H9 (cell line): Measurements from ENCODE around the gene FEV. TPM values are rescaled to one million over a fixed set of nuclear protein-coding genes. Genes with fewer than 3 reads are reported as not detected.

Source experiments
- DNase-seq: peaks from one replicate; pipeline ENCODE4 v3.0.0-alpha.2; 2017
- H2AFZ ChIP-seq: one replicate; pipeline ENCODE4 v1.6.1; 2013; ENCODE audit warnings: mild to moderate bottlenecking, low read length, control low read depth, moderate library complexity
- H2AK5ac ChIP-seq: 2 replicates; pipeline ENCODE4 v1.6.1; 2013; ENCODE audit warnings: low read length, control low read depth, mixed read lengths; ENCODE audit not compliant: insufficient read length
- H2BK120ac ChIP-seq: one replicate; pipeline ENCODE4 v1.6.1; 2013; ENCODE audit warnings: low read depth, mild to moderate bottlenecking, low read length, control low read depth, inconsistent platforms; ENCODE audit not compliant: poor library complexity, severe bottlenecking
- H2BK12ac ChIP-seq: 2 replicates; pipeline ENCODE4 v1.6.1; 2013; ENCODE audit warnings: low read length, control low read depth, mixed read lengths, low read depth; ENCODE audit not compliant: insufficient read length
- H2BK15ac ChIP-seq: 2 replicates; pipeline ENCODE4 v1.6.1; 2013; ENCODE audit warnings: low read depth, low read length, control low read depth
- H2BK20ac ChIP-seq: one replicate; pipeline ENCODE4 v1.6.1; 2013; ENCODE audit warnings: low read depth, mild to moderate bottlenecking, low read length, control low read depth, inconsistent platforms; ENCODE audit not compliant: poor library complexity, severe bottlenecking
- H2BK5ac ChIP-seq: 2 replicates; pipeline ENCODE4 v1.6.1; 2013; ENCODE audit warnings: low read length, control low read depth, mixed read lengths; ENCODE audit not compliant: insufficient read length
- H3K14ac ChIP-seq: 2 replicates; pipeline ENCODE4 v1.6.1; 2013; ENCODE audit warnings: low read length, control low read depth; ENCODE audit not compliant: insufficient read depth
- H3K18ac ChIP-seq: 2 replicates; pipeline ENCODE4 v1.6.1; 2013; ENCODE audit warnings: low read depth, mild to moderate bottlenecking, mixed read lengths, low read length, control low read depth; ENCODE audit not compliant: insufficient read length
- H3K23ac ChIP-seq: 2 replicates; pipeline ENCODE4 v1.6.1; 2013; ENCODE audit warnings: low read length, control low read depth, mixed read lengths, low read depth; ENCODE audit not compliant: insufficient read length
- H3K23me2 ChIP-seq: 2 replicates; pipeline ENCODE4 v1.6.1; 2013; ENCODE audit warnings: low read depth, mild to moderate bottlenecking, mixed read lengths, low read length, control low read depth; ENCODE audit not compliant: insufficient read length, poor library complexity, severe bottlenecking
- H3K27ac ChIP-seq: 2 replicates; pipeline ENCODE4 v1.5.1; 2013; ENCODE audit warnings: low read length, control low read depth, mixed read lengths, low read depth; ENCODE audit not compliant: insufficient read length
- H3K27me3 ChIP-seq: 2 replicates; pipeline ENCODE4 v1.6.1; 2013; ENCODE audit warnings: low read length, control low read depth, inconsistent platforms; ENCODE audit not compliant: insufficient read depth
- H3K4ac ChIP-seq: 2 replicates; pipeline ENCODE4 v1.6.1; 2013; ENCODE audit warnings: low read depth, mild to moderate bottlenecking, control low read depth, inconsistent platforms, low read length, moderate library complexity
- H3K4me1 ChIP-seq: 2 replicates; pipeline ENCODE4 v1.6.1; 2013; ENCODE audit warnings: low read length, control low read depth, inconsistent platforms; ENCODE audit not compliant: insufficient read depth
- H3K4me2 ChIP-seq: 2 replicates; pipeline ENCODE4 v1.6.1; 2013; ENCODE audit warnings: low read length, control low read depth, mixed read lengths; ENCODE audit not compliant: insufficient read length, insufficient read depth
- H3K56ac ChIP-seq: 2 replicates; pipeline ENCODE4 v1.6.1; 2013; ENCODE audit warnings: low read depth, mild to moderate bottlenecking, mixed read lengths, low read length, control low read depth; ENCODE audit not compliant: insufficient read length
- H3K79me1 ChIP-seq: 2 replicates; pipeline ENCODE4 v1.6.1; 2013; ENCODE audit warnings: low read depth, mild to moderate bottlenecking, moderate library complexity, low read length, control low read depth, inconsistent platforms; ENCODE audit not compliant: insufficient read depth, poor library complexity, severe bottlenecking
- H3K79me2 ChIP-seq: 2 replicates; pipeline ENCODE4 v1.6.1; 2013; ENCODE audit warnings: low read length, control low read depth, inconsistent platforms; ENCODE audit not compliant: insufficient read depth
- H3K9ac ChIP-seq: 2 replicates; pipeline ENCODE4 v1.6.1; 2013; ENCODE audit warnings: low read length, control low read depth, mixed read lengths; ENCODE audit not compliant: insufficient read length; ENCODE audit errors: extremely low read depth
- H3K9me3 ChIP-seq: one replicate; pipeline ENCODE4 v1.6.1; 2013; ENCODE audit warnings: low read depth, low read length, inconsistent platforms; ENCODE audit not compliant: control insufficient read depth
- H3T11ph ChIP-seq: one replicate; pipeline ENCODE4 v1.6.1; 2013; ENCODE audit warnings: mild to moderate bottlenecking, low read length, control low read depth, inconsistent platforms
- H4K20me1 ChIP-seq: one replicate; pipeline ENCODE4 v1.6.1; 2013; ENCODE audit not compliant: control insufficient read depth, insufficient read length, insufficient read depth
- H4K5ac ChIP-seq: 2 replicates; pipeline ENCODE4 v1.6.1; 2013; ENCODE audit warnings: low read depth, mild to moderate bottlenecking, mixed read lengths, low read length, control low read depth; ENCODE audit not compliant: insufficient read length
- H4K8ac ChIP-seq: replicated peaks from 2 replicates; pipeline ENCODE4 v1.6.1; 2013; ENCODE audit warnings: low read length, control low read depth, mixed read lengths, low read depth; ENCODE audit not compliant: insufficient read length
- H4K91ac ChIP-seq: 2 replicates; pipeline ENCODE4 v1.6.1; 2013; ENCODE audit warnings: low read depth, mild to moderate bottlenecking, moderate library complexity, mixed read lengths, low read length, control low read depth; ENCODE audit not compliant: insufficient read length
- H3K27ac Mint-ChIP-seq, 3 experiments: 2 replicates in 2 of 3; 3 replicates in 1 of 3; pipeline ENCODE4 v1.8.0; 2020 to 2021; ENCODE audit warnings: mixed read lengths in 3 of 3, mild to moderate bottlenecking in 1 of 3, moderate library complexity in 1 of 3
- H3K27me3 Mint-ChIP-seq: 2 replicates; pipeline ENCODE4 v1.8.0; 2021; ENCODE audit warnings: low read depth, mild to moderate bottlenecking, moderate library complexity, mixed read lengths
- H3K36me3 Mint-ChIP-seq, 3 experiments: 2 replicates in 2 of 3; 3 replicates in 1 of 3; pipeline ENCODE4 v1.8.0; 2020 to 2021; ENCODE audit warnings: low read depth in 3 of 3, mixed read lengths in 3 of 3; ENCODE audit not compliant: insufficient read depth in 1 of 3
- H3K4me1 Mint-ChIP-seq, 2 experiments: 2 replicates each; pipeline ENCODE4 v1.8.0; 2020; ENCODE audit warnings: mixed read lengths in 2 of 2
- H3K4me3 Mint-ChIP-seq, 2 experiments: 2 replicates in 1 of 2; 3 replicates in 1 of 2; pipeline ENCODE4 v1.8.0; 2020 to 2021; ENCODE audit warnings: mild to moderate bottlenecking in 2 of 2, mixed read lengths in 2 of 2, moderate library complexity in 1 of 2
- H3K9me3 Mint-ChIP-seq, 2 experiments: 2 replicates in 1 of 2; 3 replicates in 1 of 2; pipeline ENCODE4 v1.8.0; 2020; ENCODE audit warnings: mild to moderate bottlenecking in 2 of 2, mixed read lengths in 2 of 2, moderate library complexity in 1 of 2
- WGBS: extraction: QIAGEN DNeasy Blood & Tissue Kit; methylation state at CpG from one replicate; pipeline ENCODE4 v1.1.7; 2013; ENCODE audit warnings: missing lambda C conversion rate, low lambda C conversion rate, mixed read lengths; ENCODE audit not compliant: insufficient read length; ENCODE audit errors: extremely low coverage; 5-methylcytosine and 5-hydroxymethylcytosine counted together
- total RNA-seq: library from RNA; stranded (reverse); gene quantifications from 2 replicates; pipeline ENCODE4 v1.2.1, GENCODE V29; 2021
- TF ChIP-seq, protein P1 (sequence below): fragments of 200-600 bp; sonication (generic); conservative IDR thresholded peaks from 3 replicates; pipeline ENCODE4 v1.8.0; 2021; ENCODE audit warnings: antibody characterized with exemption, mild to moderate bottlenecking

FEV gene
- total RNA-seq, 1 experiment from 2014 or later: not detected

DNA sequence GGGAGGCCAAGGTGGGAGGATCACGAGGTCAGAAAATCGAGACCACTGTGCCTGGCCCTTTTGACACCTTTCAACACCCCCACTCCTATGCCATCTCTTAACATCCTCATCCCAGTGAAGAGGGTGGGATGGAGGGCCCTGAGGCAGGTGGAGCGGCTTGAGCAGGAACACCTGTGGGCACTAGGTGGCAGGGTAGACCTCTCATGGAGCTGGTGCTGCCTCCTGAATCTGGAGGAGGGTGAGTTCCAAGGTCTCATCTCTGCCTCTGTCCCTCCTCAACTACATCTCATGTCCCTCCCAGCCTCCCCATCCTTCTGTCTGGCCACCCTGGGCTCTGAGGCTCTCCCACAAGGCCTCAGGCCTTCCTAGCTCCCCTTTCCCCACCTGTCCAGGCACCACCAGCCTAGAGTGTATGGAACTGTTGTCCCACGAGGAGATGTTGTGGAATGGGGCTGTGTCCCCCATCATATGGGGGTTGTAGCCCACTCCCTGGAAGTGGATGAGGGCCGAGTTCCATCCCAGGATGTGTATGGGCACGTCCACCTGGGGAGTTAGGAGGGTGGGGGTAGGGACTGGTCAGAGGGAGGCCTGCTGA is 25.3 kb upstream of the FEV start:
- Histone ChIP-seq H4K91ac (no peak overlapping the region), H3K56ac (no peak overlapping the region), H4K5ac (no peak overlapping the region), H3K27ac (no peak overlapping the region), H3K27me3 (peaks cover 6% of the 10 kb centered on the region; the same call in 1 of the 2 replicates), H3K14ac (no peak overlapping the region), H3K4me2 (no peak overlapping the region), H2AK5ac (no peak overlapping the region), H4K20me1 (no peaks in the 10 kb centered on the region), H3K9me3 (no peaks in the 10 kb centered on the region), H2BK20ac (no peak overlapping the region), H3K79me2 (no peaks in the 10 kb centered on the region), H2BK5ac (no peak overlapping the region), H3K9ac (no peak overlapping the region), H3K4ac (no peak overlapping the region), H3K4me1 (no peaks in the 10 kb centered on the region), H3T11ph (no peak overlapping the region), H2AFZ (no peak overlapping the region), H4K8ac (no peak overlapping the region), H3K23ac (no peak overlapping the region), H2BK12ac (no peak overlapping the region), H3K79me1 (no peaks in the 10 kb centered on the region), H2BK120ac (no peak overlapping the region), H3K18ac (no peak overlapping the region), H2BK15ac (no peak overlapping the region), H3K23me2 (no peaks in the 10 kb centered on the region)
- peak; percentile 67 for DNase-seq
- peaks cover 84% of the 10 kb centered on the region for H3K27me3 Mint-ChIP-seq
- TF ChIP-seq, protein P1, sequence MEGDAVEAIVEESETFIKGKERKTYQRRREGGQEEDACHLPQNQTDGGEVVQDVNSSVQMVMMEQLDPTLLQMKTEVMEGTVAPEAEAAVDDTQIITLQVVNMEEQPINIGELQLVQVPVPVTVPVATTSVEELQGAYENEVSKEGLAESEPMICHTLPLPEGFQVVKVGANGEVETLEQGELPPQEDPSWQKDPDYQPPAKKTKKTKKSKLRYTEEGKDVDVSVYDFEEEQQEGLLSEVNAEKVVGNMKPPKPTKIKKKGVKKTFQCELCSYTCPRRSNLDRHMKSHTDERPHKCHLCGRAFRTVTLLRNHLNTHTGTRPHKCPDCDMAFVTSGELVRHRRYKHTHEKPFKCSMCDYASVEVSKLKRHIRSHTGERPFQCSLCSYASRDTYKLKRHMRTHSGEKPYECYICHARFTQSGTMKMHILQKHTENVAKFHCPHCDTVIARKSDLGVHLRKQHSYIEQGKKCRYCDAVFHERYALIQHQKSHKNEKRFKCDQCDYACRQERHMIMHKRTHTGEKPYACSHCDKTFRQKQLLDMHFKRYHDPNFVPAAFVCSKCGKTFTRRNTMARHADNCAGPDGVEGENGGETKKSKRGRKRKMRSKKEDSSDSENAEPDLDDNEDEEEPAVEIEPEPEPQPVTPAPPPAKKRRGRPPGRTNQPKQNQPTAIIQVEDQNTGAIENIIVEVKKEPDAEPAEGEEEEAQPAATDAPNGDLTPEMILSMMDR: peak; percentile 72
- no peak overlapping the region for H3K27ac Mint-ChIP-seq
- no peaks in the 10 kb centered on the region for H3K36me3 Mint-ChIP-seq
- no peaks in the 10 kb centered on the region for H3K4me1 Mint-ChIP-seq
- H3K4me3 Mint-ChIP-seq: no peak overlapping the region
- WGBS: no CpG with 5 or more reads among the region's 6 CpGs
- H3K9me3 Mint-ChIP-seq: no peaks in the 10 kb centered on the region; a peak in 1 of 5 replicates
